Esophagus squamous epithelium (tissue), 5 donors: ENCODE measurements around the gene NEMP1. TPM values are rescaled to one million over a fixed set of nuclear protein-coding genes. Genes with fewer than 3 reads are reported as not detected.
A peak's percentile ranks its signal among the peaks of the same experiment; 100 is the strongest.
"Not testable (repeated sequence)": the region's sequence is repeated elsewhere in the genome, so short reads cannot be mapped to it uniquely, and the experiment has no call there.

ENCODE experiments used
- DNase-seq: peaks from one replicate; lab custom pipeline; 2025; lab: John Stamatoyannopoulos, UW
- H3K27ac ChIP-seq, 4 donors: fragments of 200-600 bp; sonication (generic); one replicate each; pipeline ENCODE4 v1.5.1; 2016 to 2019; ENCODE audit warnings: mild to moderate bottlenecking in 1 of 4
- H3K27me3 ChIP-seq, 4 donors: fragments of 200-600 bp; sonication (generic); 1 replicate in 3 of 4; 2 replicates in 1 of 4; pipeline versions ENCODE4 v1.5.1 to v1.6.0; 2017 to 2021; ENCODE audit warnings: antibody characterized with exemption in 1 of 4
- H3K36me3 ChIP-seq, 3 donors: fragments of 200-600 bp; sonication (generic); one replicate each; pipeline ENCODE4 v1.5.1; 2016 to 2019
- H3K4me1 ChIP-seq, 3 donors: fragments of 200-600 bp; sonication (generic); one replicate each; pipeline ENCODE4 v1.5.1; 2017 to 2019
- H3K4me3 ChIP-seq, 4 donors: fragments of 200-600 bp; sonication (generic); 1 replicate in 3 of 4; 2 replicates in 1 of 4; pipeline ENCODE4 v1.5.1; 2016 to 2019; ENCODE audit warnings: mild to moderate bottlenecking in 2 of 4, moderate library complexity in 1 of 4
- H3K9me3 ChIP-seq, 3 donors: fragments of 200-600 bp; sonication (generic); one replicate each; pipeline ENCODE4 v1.5.1; 2016 to 2019
- CTCF ChIP-seq, 6 experiments: fragments of 450-650 bp in 4 of 6; fragments of 200-600 bp in 2 of 6; sonication (generic) in 2 of 6; IDR thresholded peaks; one replicate each; pipeline ENCODE4 v1.5.1; 2016 to 2019; ENCODE audit warnings: antibody characterized with exemption in 6 of 6, mild to moderate bottlenecking in 4 of 6, moderate library complexity in 4 of 6
- POLR2A ChIP-seq, 4 donors: fragments of 450-650 bp; IDR thresholded peaks; one replicate each; pipeline ENCODE4 v1.6.1; 2017; ENCODE audit warnings: antibody characterized with exemption in 4 of 4, mild to moderate bottlenecking in 4 of 4, moderate library complexity in 3 of 4
- WGBS, 2 donors: methylation state at CpG; one replicate each; pipeline ENCODE4 v1.1.5; 2018; 5-methylcytosine and 5-hydroxymethylcytosine counted together
- intact Hi-C: fragments of 100-400 bp; cut with DNase I; formaldehyde crosslinking; loops from one replicate; pipeline ENCODE4 v1.15.0; 2022
- total RNA-seq, 4 donors: library from RNA; depleted of rRNA; stranded (reverse); fragments of >200 nt; gene quantifications; one replicate each; pipeline ENCODE4 v1.1.0, GENCODE V29; 2016
- donor health status: DM: yes; HTN: yes; CAD: no.

The NEMP1 gene
- total RNA-seq, 4 donors from 2014 or later: 4.1 to 7.6 (median 6.7) TPM

- Histone ChIP-seq H3K27me3 (peaks cover 0 to 4% (median 0%) of the 10 kb centered on the region in 4 donors), H3K4me1 (peaks cover 0 to 25% (median 7%) of the 10 kb centered on the region in 3 donors), H3K36me3 (no peaks in the 10 kb centered on the region), H3K27ac (peak overlapping the region in 3 of 4 donors; percentile 34 to 58 (median 54)), H3K4me3 (no peak overlapping the region), H3K9me3 (no peaks in the 10 kb centered on the region)
- TF ChIP-seq CTCF (IDR thresholded peaks at IDR 0.05): peak in 1 of 6 experiments; percentile 8
- no peak for TF ChIP-seq POLR2A (IDR thresholded peaks at IDR 0.05)
- no peak for DNase-seq
- 4 to 15% methylated on average over 2 of the region's 2 CpGs for WGBS, 2 donors
- intact Hi-C loops: no loop called here
These were observed 47.4 kb downstream of the NEMP1 start for GRCh38 chr12:57031138-57031725.

GRCh38 chr12:57029457-57029856 is 49.1 kb downstream of the NEMP1 start:
- Histone ChIP-seq H3K27me3 (peaks cover 0 to 4% (median 0%) of the 10 kb centered on the region in 4 donors), H3K9me3 (no peaks in the 10 kb centered on the region), H3K4me1 (peaks cover 0 to 25% (median 7%) of the 10 kb centered on the region in 3 donors), H3K27ac (no peak overlapping the region), H3K4me3 (no peak overlapping the region), H3K36me3 (no peaks in the 10 kb centered on the region)
- intact Hi-C loops: no loop called here
- DNase-seq: no peak
- 89 to 94% methylated on average over 3 to 6 of the region's 7 CpGs for WGBS, 2 donors
- TF ChIP-seq POLR2A (IDR thresholded peaks at IDR 0.05) (no peak), CTCF (IDR thresholded peaks at IDR 0.05) (no peak)

GRCh38 chr12:57027805-57028153 is 50.8 kb downstream of the NEMP1 start:
- DNase-seq: no peak
- Histone ChIP-seq H3K27me3 (peaks cover 0 to 4% (median 0%) of the 10 kb centered on the region in 4 donors), H3K4me3 (no peak overlapping the region), H3K4me1 (peaks cover 0 to 19% (median 7%) of the 10 kb centered on the region in 3 donors), H3K9me3 (no peaks in the 10 kb centered on the region), H3K27ac (no peak overlapping the region), H3K36me3 (no peaks in the 10 kb centered on the region)
- intact Hi-C loops: no loop called here
- 72 to 79% methylated on average over 5 of the region's 5 CpGs for WGBS, 2 donors
- no peak for TF ChIP-seq POLR2A (IDR thresholded peaks at IDR 0.05)
- no peak for TF ChIP-seq CTCF (IDR thresholded peaks at IDR 0.05)

- no peak overlapping the region for H3K27ac ChIP-seq
- no peak for DNase-seq
- no peaks in the 10 kb centered on the region for H3K36me3 ChIP-seq
- WGBS, 2 donors: 77 to 84% methylated on average over 7 to 8 of the region's 13 CpGs
- TF ChIP-seq POLR2A (IDR thresholded peaks at IDR 0.05): no peak
- TF ChIP-seq CTCF (IDR thresholded peaks at IDR 0.05): no peak
- peaks cover 0 to 16% (median 7%) of the 10 kb centered on the region in 3 donors for H3K4me1 ChIP-seq
- no peak overlapping the region for H3K4me3 ChIP-seq
- H3K9me3 ChIP-seq: no peaks in the 10 kb centered on the region
- H3K27me3 ChIP-seq: peaks cover 0 to 4% (median 0%) of the 10 kb centered on the region in 4 donors
- intact Hi-C loops: no loop called here
These were observed 51.4 kb downstream of the NEMP1 start for GRCh38 chr12:57027011-57027804.

GRCh38 chr12:57025196-57025595 is 53.4 kb downstream of the NEMP1 start:
- 85 to 90% methylated on average over 2 of the region's 2 CpGs for WGBS, 2 donors
- Histone ChIP-seq H3K4me3 (no peak overlapping the region), H3K27ac (no peak overlapping the region), H3K9me3 (no peaks in the 10 kb centered on the region), H3K27me3 (peaks cover 0 to 4% (median 0%) of the 10 kb centered on the region in 4 donors), H3K4me1 (no peaks in the 10 kb centered on the region), H3K36me3 (no peaks in the 10 kb centered on the region)
- intact Hi-C loops: no loop called here
- TF ChIP-seq CTCF (IDR thresholded peaks at IDR 0.05): no peak
- no peak for TF ChIP-seq POLR2A (IDR thresholded peaks at IDR 0.05)
- no peak for DNase-seq

GRCh38 chr12:57022324-57022723 is 56.3 kb downstream of the NEMP1 start:
- 77 to 88% methylated on average over 5 of the region's 5 CpGs for WGBS, 2 donors
- DNase-seq, H3K27me3 ChIP-seq, H3K36me3 ChIP-seq, H3K4me1 ChIP-seq, H3K9me3 ChIP-seq, H3K4me3 ChIP-seq, intact Hi-C loops, H3K27ac ChIP-seq: not testable (repeated sequence)
